HEK293 (cell line): Measurements from ENCODE around the gene SLC18A2.

Source experiments
- ATF2 ChIP-seq: fragments of 450-650 bp; formaldehyde crosslinking; IDR thresholded peaks from 2 replicates; pipeline ENCODE4 v1.5.1; 2016; ENCODE audit warnings: missing biosample characterization, missing genetic modification characterization, low read depth
- CTCF ChIP-seq: fragments of 450-650 bp; formaldehyde crosslinking; IDR thresholded peaks from 2 replicates; pipeline ENCODE4 v1.5.1; 2016; ENCODE audit warnings: missing biosample characterization, missing genetic modification characterization
- ELK4 ChIP-seq: IDR thresholded peaks from 2 replicates; pipeline ENCODE4 v1.6.1; 2011; ENCODE audit warnings: mild to moderate bottlenecking, low read depth, low read length, borderline replicate concordance
- HOXD13 ChIP-seq: sonication (generic); formaldehyde crosslinking; IDR thresholded peaks from 2 replicates; pipeline ENCODE4 v1.8.0; 2022; ENCODE audit warnings: missing genetic modification reagents, borderline replicate concordance
- PBX3 ChIP-seq: sonication (generic); formaldehyde crosslinking; IDR thresholded peaks from 2 replicates; pipeline ENCODE4 v1.8.1; 2022; ENCODE audit warnings: mild to moderate bottlenecking, moderate library complexity, missing genetic modification reagents
- PRDM10 ChIP-seq: fragments of 450-650 bp; formaldehyde crosslinking; IDR thresholded peaks from 2 replicates; pipeline ENCODE4 v1.5.1; 2016; ENCODE audit warnings: missing biosample characterization, missing genetic modification characterization
- ZBTB17 ChIP-seq: fragments of 450-650 bp; formaldehyde crosslinking; IDR thresholded peaks from 2 replicates; pipeline ENCODE4 v1.5.1; 2016; ENCODE audit warnings: missing biosample characterization, missing genetic modification characterization
- ZBTB26 ChIP-seq: fragments of 450-650 bp; formaldehyde crosslinking; optimal IDR thresholded peaks from 2 replicates; pipeline ENCODE3; 2016; ENCODE audit warnings: missing biosample characterization, mild to moderate bottlenecking, missing genetic modification characterization
- ZBTB6 ChIP-seq: fragments of 450-650 bp; formaldehyde crosslinking; IDR thresholded peaks from 2 replicates; pipeline ENCODE4 v1.5.1; 2017; ENCODE audit warnings: missing biosample characterization, missing genetic modification characterization
- ZFHX2 ChIP-seq: fragments of 450-650 bp; formaldehyde crosslinking; conservative IDR thresholded peaks from 2 replicates; pipeline ENCODE4 v1.5.1; 2016; ENCODE audit warnings: missing biosample characterization, missing genetic modification characterization
- ZFP37 ChIP-seq: fragments of 450-650 bp; formaldehyde crosslinking; IDR thresholded peaks from 2 replicates; pipeline ENCODE4 v1.5.1; 2016; ENCODE audit warnings: missing biosample characterization, missing genetic modification characterization
- ZFP41 ChIP-seq: fragments of 450-650 bp; formaldehyde crosslinking; IDR thresholded peaks from 2 replicates; pipeline ENCODE4 v1.5.1; 2016; ENCODE audit warnings: missing biosample characterization, missing genetic modification characterization, borderline replicate concordance
- ZNF324 ChIP-seq: fragments of 450-650 bp; formaldehyde crosslinking; IDR thresholded peaks from 2 replicates; pipeline ENCODE4 v1.5.1; 2016; ENCODE audit warnings: missing biosample characterization, missing genetic modification characterization
- ZNF391 ChIP-seq: fragments of 450-650 bp; formaldehyde crosslinking; IDR thresholded peaks from 2 replicates; pipeline ENCODE4 v1.5.1; 2016; ENCODE audit warnings: low read depth, missing biosample characterization, missing genetic modification characterization, borderline replicate concordance
- ZNF394 ChIP-seq: fragments of 450-650 bp; formaldehyde crosslinking; IDR thresholded peaks from 2 replicates; pipeline ENCODE4 v1.5.1; 2016; ENCODE audit warnings: missing biosample characterization, missing genetic modification characterization, mild to moderate bottlenecking, moderate library complexity, borderline replicate concordance
- ZNF423 ChIP-seq: fragments of 450-650 bp; formaldehyde crosslinking; IDR thresholded peaks from 2 replicates; pipeline ENCODE4 v1.5.1; 2016; ENCODE audit warnings: missing biosample characterization, missing genetic modification characterization
- ZNF518A ChIP-seq: fragments of 450-650 bp; formaldehyde crosslinking; conservative IDR thresholded peaks from 2 replicates; pipeline ENCODE4 v1.5.1; 2016; ENCODE audit warnings: low read depth, missing biosample characterization, missing genetic modification characterization
- ZNF561 ChIP-seq: fragments of 450-650 bp; IDR thresholded peaks from 2 replicates; pipeline ENCODE4 v1.5.1; 2018; ENCODE audit warnings: missing biosample characterization, missing genetic modification characterization, borderline replicate concordance
- ZNF610 ChIP-seq: fragments of 450-650 bp; formaldehyde crosslinking; IDR thresholded peaks from 2 replicates; pipeline ENCODE4 v1.5.1; 2016; ENCODE audit warnings: missing biosample characterization, missing genetic modification characterization, borderline replicate concordance
- ZNF664 ChIP-seq: fragments of 450-650 bp; formaldehyde crosslinking; IDR thresholded peaks from 2 replicates; pipeline ENCODE4 v1.5.1; 2016; ENCODE audit warnings: missing biosample characterization, missing genetic modification characterization
- ZNF768 ChIP-seq: fragments of 450-650 bp; formaldehyde crosslinking; IDR thresholded peaks from 2 replicates; pipeline ENCODE4 v1.5.1; 2018; ENCODE audit warnings: missing biosample characterization, mild to moderate bottlenecking, missing genetic modification characterization

The SLC18A2 gene

GRCh38 chr10:117216611-117217195, 24.2 kb upstream of the SLC18A2 start (continued):
- peak; percentile 24; the same call in 1 of the 2 replicates for TF ChIP-seq ZNF518A (tag by site-specific recombination)
- TF ChIP-seq PBX3 (CRISPR knock-in tag), result peak; percentile 81; the same call in 1 of the 2 replicates
- TF ChIP-seq CTCF (tag by site-specific recombination), result peak; percentile 100
- TF ChIP-seq ZNF610, result peak; percentile 77
- peak; percentile 84 for TF ChIP-seq ZBTB26 (tag by site-specific recombination)
- TF ChIP-seq ZNF423 (tag by site-specific recombination), result peak; percentile 76; the same call in 1 of the 2 replicates
- peak; percentile 87 for TF ChIP-seq PRDM10 (tag by site-specific recombination)
- peak; percentile 60; the same call in 1 of the 2 replicates for TF ChIP-seq ZBTB6
- peak; percentile 81; the same call in 1 of the 2 replicates for TF ChIP-seq ZNF324 (tag by site-specific recombination)
- peak; percentile 80; the same call in 1 of the 2 replicates for TF ChIP-seq ZNF391 (tag by site-specific recombination)
- no peak for TF ChIP-seq HOXD13 (CRISPR knock-in tag)
- peak; percentile 92 for TF ChIP-seq ZFP37 (tag by site-specific recombination)
- no peak for TF ChIP-seq ZFP41
- peak; percentile 40; the same call in 1 of the 2 replicates for TF ChIP-seq ZBTB17 (tag by site-specific recombination)
- no peak for TF ChIP-seq ATF2 (tag by site-specific recombination)
- TF ChIP-seq ZNF768 (tag by site-specific recombination), result no peak
- no peak for TF ChIP-seq ZNF664
- TF ChIP-seq ELK4, result no peak
- TF ChIP-seq ZNF394 (tag by site-specific recombination), result peak; percentile 64
- peak; percentile 56; the same call in 1 of the 2 replicates for TF ChIP-seq ZNF561 (tag by site-specific recombination)
- TF ChIP-seq ZFHX2 (tag by site-specific recombination), result peak; percentile 15; the same call in 1 of the 2 replicates
